ENCODE results near the gene CNIH4.
"Not testable (repeated sequence)": the region's sequence is repeated elsewhere in the genome, so short reads cannot be mapped to it uniquely, and the experiment has no call there.

CNIH4 gene

DNA sequence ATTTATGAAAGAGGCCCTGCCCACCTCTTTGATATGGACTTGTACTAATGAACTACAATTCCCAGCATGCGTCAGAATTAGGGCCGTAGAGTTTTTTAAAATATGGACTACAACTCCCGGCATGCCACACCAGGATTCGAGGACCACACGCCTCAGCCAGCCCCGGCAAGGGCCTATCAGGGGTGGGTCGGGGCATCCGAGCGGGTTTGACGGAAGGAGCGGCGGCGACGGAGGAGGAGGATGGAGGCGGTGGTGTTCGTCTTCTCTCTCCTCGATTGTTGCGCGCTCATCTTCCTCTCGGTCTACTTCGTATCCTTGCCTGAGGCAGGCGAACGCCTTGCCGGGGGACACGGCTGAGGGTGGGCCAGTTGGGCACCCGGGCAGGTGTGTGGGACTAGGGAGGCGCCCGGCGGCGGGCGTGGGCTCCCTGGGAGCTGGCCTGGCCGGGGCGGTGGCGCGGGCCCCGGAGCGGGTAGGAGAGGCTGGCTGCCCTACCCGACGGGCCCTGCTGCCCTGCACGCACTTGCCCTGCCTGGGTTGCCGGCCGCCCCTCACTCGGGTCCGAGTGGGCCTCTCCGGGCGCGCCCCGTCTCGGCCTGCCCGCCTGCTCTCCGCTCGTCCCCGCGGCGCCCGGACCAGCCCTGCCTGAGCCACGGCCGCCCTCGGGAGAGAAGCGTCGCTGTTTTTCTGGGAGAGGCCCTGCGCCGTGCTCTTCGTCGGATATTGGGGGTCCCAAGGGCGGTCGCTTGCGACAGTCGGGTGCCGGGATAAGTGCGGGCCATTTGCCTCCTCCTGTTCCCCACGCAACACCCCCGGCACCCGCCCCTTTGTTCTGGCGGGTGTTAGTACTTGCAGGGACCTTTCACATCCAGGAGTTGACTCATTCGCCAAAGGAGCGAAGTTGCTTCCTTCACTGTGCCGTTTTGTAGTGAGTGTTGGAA, at the start of gene CNIH4:
CNIH4 (plus strand) TSS at position 195 of the 941 bp plus-strand sequence; CDS start at position 241, 46 bp downstream.
- DNase-seq (ENCODE audit: low spot score) = peak; percentile 95

GRCh38 chr1:224308064-224308463, 48.6 kb upstream of the CNIH4 start:
- no peak for DNase-seq (ENCODE audit: low spot score)

- not testable (repeated sequence) for DNase-seq (ENCODE audit: low spot score)
These were observed 45.2 kb upstream of the CNIH4 start for GRCh38 chr1:224311503-224311902.

DNA sequence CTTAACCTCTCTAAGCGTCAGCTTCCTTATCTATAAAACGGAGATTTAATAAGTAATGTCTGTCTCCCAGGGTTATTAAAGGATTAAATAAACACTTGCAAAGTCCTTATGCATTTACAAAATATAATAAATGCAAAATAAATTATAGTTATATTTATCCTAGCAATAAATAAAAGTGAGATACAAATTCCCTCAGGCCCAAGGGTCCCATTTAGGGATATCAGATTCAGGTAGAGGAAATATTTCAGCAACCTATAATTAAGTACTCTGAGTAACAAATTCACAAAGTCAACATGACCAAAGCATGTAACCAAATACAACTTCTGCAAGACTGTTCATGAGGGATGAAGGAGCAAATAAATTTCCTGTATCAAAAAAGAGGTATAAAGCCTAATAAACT, 44.7 kb upstream of the CNIH4 start:
- DNase-seq (ENCODE audit: low spot score) = no peak

GRCh38 chr1:224317383-224318045, 39.2 kb upstream of the CNIH4 start:
- DNase-seq (ENCODE audit: low spot score) = no peak

DNA sequence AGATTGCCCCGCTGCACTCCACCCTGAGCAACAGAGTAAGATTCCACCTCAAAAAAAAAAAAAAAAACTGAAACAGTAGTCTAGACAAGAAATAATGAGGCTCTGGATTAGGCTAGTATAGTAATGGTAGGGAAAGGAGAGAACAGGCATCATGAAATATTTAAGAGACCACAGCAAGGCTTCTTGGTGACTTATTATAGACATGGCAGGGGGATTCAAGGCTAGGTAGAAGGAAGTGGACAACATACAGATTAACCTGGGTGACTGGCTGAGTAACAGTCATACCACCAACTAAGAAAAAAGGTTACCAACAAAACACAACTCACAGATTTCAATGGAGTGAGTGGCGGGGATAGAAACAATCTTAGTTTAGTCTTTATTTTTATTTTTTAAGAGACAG, 35.0 kb upstream of the CNIH4 start:
- no peak for DNase-seq (ENCODE audit: low spot score)

GRCh38 chr1:224325959-224326358, 30.7 kb upstream of the CNIH4 start:
- DNase-seq (ENCODE audit: low spot score) = no peak

GRCh38 chr1:224328644-224329043, 28.0 kb upstream of the CNIH4 start:
- DNase-seq (ENCODE audit: low spot score) = no peak

DNA sequence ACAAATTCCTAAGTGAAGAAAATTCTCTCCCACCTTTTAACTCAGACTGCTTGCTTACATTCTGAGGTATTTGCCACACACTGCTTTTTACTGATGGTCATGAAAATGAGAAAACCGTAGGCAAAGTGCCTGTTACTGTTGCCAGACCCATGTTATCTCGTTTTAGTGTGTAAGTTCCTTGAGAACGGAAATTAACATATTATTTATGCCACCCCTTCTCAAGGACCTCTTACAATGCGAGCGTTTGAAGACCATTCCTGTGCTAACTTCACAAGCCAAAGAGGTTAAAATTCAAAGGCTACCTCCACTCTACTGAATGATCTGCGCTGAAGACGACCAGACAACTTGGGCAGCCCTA, 27.2 kb upstream of the CNIH4 start:
- no peak for DNase-seq (ENCODE audit: low spot score)

- peak; percentile 89 for DNase-seq (ENCODE audit: low spot score)
These were observed 26.6 kb upstream of the CNIH4 start, which contains the start of gene NVL for GRCh38 chr1:224329842-224330753. NVL (minus strand) TSS chr1:224330172; CDS start chr1:224330127, 45 bp downstream.

GRCh38 chr1:224331326-224331725, 25.4 kb upstream of the CNIH4 start:
- no peak for DNase-seq (ENCODE audit: low spot score)

GRCh38 chr1:224331824-224332223, 24.9 kb upstream of the CNIH4 start:
- DNase-seq (ENCODE audit: low spot score) = no peak

DNA sequence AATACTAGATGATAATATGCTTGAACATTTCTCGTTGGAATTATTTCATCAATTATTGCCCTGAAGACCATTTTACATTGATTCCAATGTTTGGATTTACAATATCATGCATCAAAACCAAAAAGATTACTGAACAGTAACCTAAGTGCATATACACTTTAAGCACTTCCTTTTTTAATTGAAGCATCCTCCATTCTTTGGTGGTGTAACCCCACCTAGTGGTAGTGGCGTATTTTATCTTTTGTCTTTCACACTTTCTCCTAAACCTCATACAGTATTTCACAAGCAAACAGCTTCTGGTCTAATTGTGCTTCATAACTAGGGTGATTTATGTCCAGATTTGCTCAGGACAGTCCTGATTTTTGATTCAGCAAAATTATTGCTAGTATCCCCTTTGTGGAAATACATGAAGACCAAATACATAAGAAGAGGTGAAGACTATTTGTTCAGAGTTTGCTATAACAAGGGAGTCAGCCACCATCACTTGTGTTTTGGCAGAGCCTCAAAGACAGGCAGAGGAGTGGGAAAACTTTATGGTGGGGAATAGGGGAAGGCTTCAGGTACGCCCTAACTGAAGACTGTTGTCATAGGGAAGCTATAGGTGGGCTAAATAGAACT, 23.3 kb upstream of the CNIH4 start:
- peak; percentile 35 for DNase-seq (ENCODE audit: low spot score)

DNA sequence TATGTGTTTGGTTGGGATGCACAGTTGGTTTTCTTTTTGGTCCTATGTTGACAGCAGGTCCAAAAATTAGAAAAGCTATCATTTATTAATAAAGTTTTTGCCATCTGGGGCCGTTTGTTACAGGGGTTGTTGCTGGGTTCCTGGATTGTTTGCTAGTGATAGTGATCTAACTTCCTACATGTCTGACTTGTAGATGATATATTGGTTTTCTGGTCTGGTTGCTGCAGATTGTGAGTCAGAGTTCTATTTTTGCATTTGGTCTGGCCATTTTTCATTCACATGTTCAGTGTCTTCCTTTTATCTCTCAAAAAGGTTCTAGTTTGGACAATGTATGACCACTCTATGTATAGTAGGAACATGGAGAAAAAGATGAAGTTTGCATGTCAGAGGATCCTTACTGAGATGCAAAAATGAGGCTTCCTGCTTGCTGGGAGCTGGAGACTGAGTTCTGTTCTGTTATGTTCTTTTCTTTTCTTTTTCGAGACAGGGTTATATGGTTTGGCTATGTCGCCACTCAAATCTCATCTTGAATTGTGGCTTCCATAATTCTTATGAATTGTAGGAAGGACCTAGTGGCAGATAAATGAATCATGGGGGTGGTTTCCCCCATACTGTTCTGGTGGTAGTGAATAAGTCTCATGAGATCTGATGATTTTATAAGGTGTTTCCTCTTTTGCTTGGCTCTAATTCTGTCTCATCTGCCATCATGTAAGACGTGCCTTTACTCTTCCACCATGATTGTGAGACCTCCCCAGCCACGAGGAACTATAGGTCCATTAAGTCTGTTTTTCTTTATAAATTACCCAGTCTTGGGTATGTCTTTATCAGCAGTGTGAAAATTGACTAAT, 22.5 kb upstream of the CNIH4 start:
- DNase-seq (ENCODE audit: low spot score) = peak; percentile 16

DNA sequence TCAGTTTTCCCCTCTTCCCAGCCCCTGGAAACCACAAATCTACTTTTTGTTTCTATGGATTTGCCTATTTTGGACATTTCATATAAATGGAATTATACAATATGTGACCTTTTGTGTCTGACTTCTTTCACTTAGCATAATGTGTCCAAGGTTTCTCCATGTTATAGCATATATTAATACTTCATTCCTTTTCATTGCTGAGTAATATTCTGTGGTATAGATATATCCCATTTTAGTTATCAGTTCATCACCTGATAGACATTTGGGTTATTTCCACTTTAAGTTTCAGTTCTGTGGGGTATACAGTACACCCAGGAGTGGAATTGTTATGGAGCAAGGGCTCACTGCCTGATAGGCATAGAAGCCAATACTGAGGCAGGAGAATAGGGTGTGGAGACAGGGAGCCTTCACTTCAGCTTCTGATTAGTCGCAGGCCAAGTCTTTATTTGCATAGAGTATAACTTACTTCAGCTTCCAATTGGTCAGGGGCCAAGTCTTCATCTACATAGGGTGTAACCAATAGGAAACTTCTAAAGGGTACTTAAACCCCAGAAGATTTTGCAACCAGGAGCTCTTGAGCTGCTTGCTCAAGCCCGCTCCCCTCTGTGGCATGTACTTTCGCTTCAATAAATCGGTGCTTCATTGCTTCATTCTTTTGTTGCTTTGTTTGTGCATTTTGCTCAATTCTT, 18.4 kb upstream of the CNIH4 start:
- DNase-seq (ENCODE audit: low spot score) = no peak

DNA sequence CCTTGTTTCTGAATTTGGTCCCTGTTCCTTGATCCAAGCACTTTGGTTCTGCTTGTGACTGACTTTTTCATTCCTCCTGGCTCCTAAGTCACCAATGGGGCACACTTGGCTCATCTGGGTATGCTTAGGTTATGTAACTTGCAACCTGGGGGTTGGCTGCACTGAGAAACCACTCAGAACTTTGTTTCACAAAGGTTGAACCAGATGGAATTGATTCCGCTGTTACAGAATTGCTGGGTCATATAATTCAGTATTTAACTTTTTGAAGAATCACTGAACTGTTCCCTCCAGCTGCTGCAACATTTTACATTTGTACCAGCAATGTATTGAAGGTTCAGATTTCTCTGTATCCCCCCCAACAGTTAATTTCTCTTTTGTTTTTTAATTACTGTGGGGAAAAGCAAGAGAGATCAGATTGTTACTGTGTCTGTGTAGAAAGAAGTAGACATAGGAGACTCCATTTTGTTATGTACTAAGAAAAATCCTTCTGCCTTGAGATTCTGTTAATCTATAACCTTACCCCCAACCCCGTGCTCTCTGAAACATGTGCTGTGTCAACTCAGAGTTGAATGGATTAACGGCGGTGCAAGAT, 17.1 kb upstream of the CNIH4 start:
- no peak for DNase-seq (ENCODE audit: low spot score)

GRCh38 chr1:224340453-224341384, 16.0 kb upstream of the CNIH4 start:
- peak; percentile 10 for DNase-seq (ENCODE audit: low spot score)

- DNase-seq (ENCODE audit: low spot score) = no peak
These were observed 13.0 kb upstream of the CNIH4 start for GRCh38 chr1:224343679-224344078.

DNA sequence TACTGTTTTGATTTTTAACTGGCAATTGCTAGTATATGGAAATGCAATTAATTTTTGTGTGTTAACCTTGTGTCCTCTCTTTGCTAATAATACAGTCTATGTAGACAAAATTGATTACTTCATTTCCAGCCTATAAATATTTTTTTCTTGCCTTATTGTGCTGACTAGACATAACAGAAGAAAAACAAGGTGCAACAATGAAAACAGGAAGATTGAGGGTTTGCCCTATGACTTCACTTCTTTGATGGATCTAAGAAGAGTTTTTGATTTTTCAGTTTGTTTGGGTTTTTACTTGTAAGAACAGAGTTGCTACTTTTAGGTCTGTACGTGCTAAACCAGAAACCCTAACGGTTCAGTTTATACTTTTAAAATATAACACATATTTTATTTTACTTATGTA, 8.5 kb upstream of the CNIH4 start:
- no peak for DNase-seq (ENCODE audit: low spot score)

Measured in AG08396 (cell line).